MCF 10A (cell line): ENCODE measurements around the gene ADAM22. TPM values are rescaled to one million over a fixed set of nuclear protein-coding genes. Genes with fewer than 3 reads are reported as not detected.

Experiments used
- BruUV-seq: library from RNA; stranded (reverse); fragments of 400-500 nt; replicated peaks from 2 replicates; lab custom pipeline; 2021; lab: Mats Ljungman, UMichigan
- CTCF ChIA-PET: fragments of 300-600 bp; sonication (Branson Sonifier 250); formaldehyde crosslinking; extraction: SDS; loops from one replicate; lab custom pipeline; 2021; ENCODE audit warnings: antibody characterized with exemption, inconsistent platforms; lab: Yijun Ruan, JAX
- POLR2A ChIA-PET: fragments of 300-600, 350-650 bp; sonication (Branson Sonifier 250); formaldehyde crosslinking; extraction: SDS; loops from one replicate; lab custom pipeline; 2020; ENCODE audit warnings: antibody characterized with exemption, inconsistent platforms; lab: Yijun Ruan, JAX
- DNase-seq: peaks from one replicate; pipeline ENCODE4 v3.0.0-alpha.2; 2018; ENCODE audit not compliant: unreplicated experiment
- H3K27ac Mint-ChIP-seq: one replicate; pipeline ENCODE4 v1.8.0; 2022; ENCODE audit warnings: mild to moderate bottlenecking, low read depth, mixed read lengths; ENCODE audit not compliant: unreplicated experiment
- H3K27me3 Mint-ChIP-seq: one replicate; pipeline ENCODE4 v1.8.0; 2022; ENCODE audit warnings: mixed read lengths; ENCODE audit not compliant: insufficient read depth, unreplicated experiment
- H3K36me3 Mint-ChIP-seq: one replicate; pipeline ENCODE4 v1.8.0; 2022; ENCODE audit warnings: mild to moderate bottlenecking, moderate library complexity, mixed read lengths; ENCODE audit not compliant: insufficient read depth, unreplicated experiment
- H3K4me1 Mint-ChIP-seq: one replicate; pipeline ENCODE4 v1.8.0; 2022; ENCODE audit warnings: mixed read lengths; ENCODE audit not compliant: insufficient read depth, unreplicated experiment
- H3K4me3 Mint-ChIP-seq: one replicate; pipeline ENCODE4 v1.8.0; 2022; ENCODE audit warnings: mild to moderate bottlenecking, moderate library complexity, mixed read lengths; ENCODE audit not compliant: unreplicated experiment
- H3K9me3 Mint-ChIP-seq: one replicate; pipeline ENCODE4 v1.8.0; 2022; ENCODE audit warnings: mixed read lengths; ENCODE audit not compliant: unreplicated experiment
- CTCF ChIP-seq: fragments of 200-600 bp; IDR thresholded peaks from one replicate; pipeline ENCODE4 v1.8.0; 2022; ENCODE audit warnings: antibody characterized with exemption, mild to moderate bottlenecking; ENCODE audit not compliant: unreplicated experiment
- intact Hi-C: fragments of 100-400 bp; cut with micrococcal nuclease; formaldehyde crosslinking; loops from 2 replicates; pipeline ENCODE4 v1.14.1; 2022
- total RNA-seq: library from RNA; stranded (reverse); gene quantifications from 2 replicates; pipeline ENCODE4 v1.2.3, GENCODE V29; 2022

Gene ADAM22
- total RNA-seq, 1 experiment from 2014 or later, result not detected

GRCh38 chr7:88202799-88203198, 268.7 kb downstream of the ADAM22 start:
- no peak overlapping the region for H3K4me3 Mint-ChIP-seq
- no peak for DNase-seq
- peaks cover under 1% of the 10 kb centered on the region for H3K27me3 Mint-ChIP-seq
- H3K27ac Mint-ChIP-seq, result no peak overlapping the region
- H3K9me3 Mint-ChIP-seq, result no peaks in the 10 kb centered on the region
- H3K4me1 Mint-ChIP-seq, result no peaks in the 10 kb centered on the region
- ChIA-PET POLR2A (no interaction called here), CTCF (no interaction called here)
- intact Hi-C loops, result no loop called here
- peaks cover 31% of the 10 kb centered on the region for H3K36me3 Mint-ChIP-seq
- no peak for TF ChIP-seq CTCF
- no TSS peak for BruUV-seq

GRCh38 chr7:88203401-88203800, 269.4 kb downstream of the ADAM22 start:
- ChIA-PET POLR2A (interaction anchor here (0.6 kb wide), 1 partner anchor 45 kb away, joined by 3 read pairs; no protein-coding TSS in a partner anchor), CTCF (interaction anchor here (0.6 to 0.7 kb wide), 2 partner anchors 17 to 39 kb away, joined by 3 read pairs; no protein-coding TSS in a partner anchor)
- no peak overlapping the region for H3K27ac Mint-ChIP-seq
- BruUV-seq, result no TSS peak
- no peak for DNase-seq
- H3K4me3 Mint-ChIP-seq, result no peak overlapping the region
- no peak for TF ChIP-seq CTCF
- H3K27me3 Mint-ChIP-seq, result no peaks in the 10 kb centered on the region
- no peaks in the 10 kb centered on the region for H3K9me3 Mint-ChIP-seq
- no peaks in the 10 kb centered on the region for H3K4me1 Mint-ChIP-seq
- intact Hi-C loops, result no loop called here
- H3K36me3 Mint-ChIP-seq, result peaks cover 37% of the 10 kb centered on the region

GRCh38 chr7:88204525-88205110, 270.6 kb downstream of the ADAM22 start:
- intact Hi-C loops, result no loop called here
- Mint-ChIP-seq H3K36me3 (peaks cover 49% of the 10 kb centered on the region), H3K4me3 (no peak overlapping the region), H3K27ac (no peak overlapping the region), H3K9me3 (no peaks in the 10 kb centered on the region), H3K27me3 (no peaks in the 10 kb centered on the region), H3K4me1 (no peaks in the 10 kb centered on the region)
- CTCF ChIA-PET, result interaction anchor here (0.6 to 1.0 kb wide), 3 partner anchors 10 to 847 kb away, joined by 3 to 5 read pairs (median 4); no protein-coding TSS in a partner anchor
- no TSS peak for BruUV-seq
- no peak for DNase-seq
- POLR2A ChIA-PET, result interaction anchor here (0.8 kb wide), 1 partner anchor 11 kb away, joined by 4 read pairs; no protein-coding TSS in a partner anchor
- TF ChIP-seq CTCF, result no peak

GRCh38 chr7:88205179-88205578, 271.1 kb downstream of the ADAM22 start:
- intact Hi-C loops, result no loop called here
- H3K4me3 Mint-ChIP-seq, result no peak overlapping the region

More at GRCh38 chr7:88205179-88205578, 271.1 kb downstream of the ADAM22 start:
- TF ChIP-seq CTCF, result no peak
- no peaks in the 10 kb centered on the region for H3K9me3 Mint-ChIP-seq
- no peak overlapping the region for H3K27ac Mint-ChIP-seq
- peaks cover 54% of the 10 kb centered on the region for H3K36me3 Mint-ChIP-seq
- no peaks in the 10 kb centered on the region for H3K27me3 Mint-ChIP-seq
- no TSS peak for BruUV-seq
- no peak for DNase-seq
- H3K4me1 Mint-ChIP-seq, result no peaks in the 10 kb centered on the region
- ChIA-PET POLR2A (interaction anchor here (0.8 kb wide), 1 partner anchor 11 kb away, joined by 4 read pairs; no protein-coding TSS in a partner anchor), CTCF (interaction anchor here (0.6 to 1.0 kb wide), 3 partner anchors 10 to 847 kb away, joined by 3 to 5 read pairs (median 4); no protein-coding TSS in a partner anchor)
